ENCODE measurements around the gene ATRN. TPM values are rescaled to one million over a fixed set of nuclear protein-coding genes. Genes with fewer than 3 reads are reported as not detected.

Gene ATRN
- total and polyA plus RNA-seq, 2 donors (not counting 3 experiments of a cell fraction or from before 2014, with no cell fraction given): 32.3 to 33.1 TPM

- Histone ChIP-seq H3K9me1 (replicated peaks; ENCODE audit: control insufficient read depth, extremely low read depth, insufficient read depth, low read length) (no peaks in the 10 kb centered on the region), H3K4me3 (replicated peaks in 1 of 3; ENCODE audit: insufficient read depth in 1 of 3, low read depth in 1 of 3, low read length in 3 of 3) (no peak overlapping the region), H3K9me3 (replicated peaks; ENCODE audit: control insufficient read depth, insufficient read depth, low read length) (no peaks in the 10 kb centered on the region), H3K36me3 (ENCODE audit: control insufficient read depth in 2 of 2, extremely low read depth in 1 of 2, insufficient read depth in 2 of 2, low read length in 2 of 2) (no peaks in the 10 kb centered on the region), H3K4me1 (ENCODE audit: control insufficient read depth, extremely low read depth, insufficient read depth, low read length) (no peaks in the 10 kb centered on the region), H3K79me2 (ENCODE audit: control insufficient read depth, insufficient read depth, low read length) (no peaks in the 10 kb centered on the region), H3K4me2 (ENCODE audit: insufficient read depth, low read length) (no peak overlapping the region), H3K9ac (replicated peaks; ENCODE audit: extremely low read depth, insufficient read depth, low read length) (no peak overlapping the region), H3K27ac (ENCODE audit: insufficient read depth, low read depth, low read length) (no peak overlapping the region), H2AFZ (ENCODE audit: low read depth, low read length) (no peak overlapping the region), H4K20me1 (replicated peaks; ENCODE audit: control insufficient read depth, extremely low read depth, insufficient read depth, low read length) (no peaks in the 10 kb centered on the region), H3K27me3 (ENCODE audit: control insufficient read depth in 2 of 2, insufficient read depth in 2 of 2, low read length in 2 of 2) (peaks cover 14 to 16% of the 10 kb centered on the region in 2 experiments)
- ChIA-PET CTCF (interaction anchor here (1.6 to 12.6 kb wide), 4 partner anchors 7 to 19 kb away, joined by 3 to 112 read pairs (median 23); no protein-coding TSS in a partner anchor), POLR2A (no interaction called here)
- FAIRE-seq (no peak), DNase-seq (ENCODE audit: low read depth, low spot score) (no peak)
- intact Hi-C loops (cut with micrococcal nuclease): no loop called here
- TF ChIP-seq POLR2AphosphoS5 (IDR thresholded peaks at IDR 0.05; ENCODE audit: insufficient read depth, low read depth, low read length) (no peak), EZH2 (IDR thresholded peaks at IDR 0.05; ENCODE audit: borderline replicate concordance, low read depth, low read length, severe bottlenecking) (no peak), FOS (IDR thresholded peaks at IDR 0.05; ENCODE audit: borderline replicate concordance, insufficient read depth, low read length) (no peak), MAX (IDR thresholded peaks at IDR 0.05; ENCODE audit: insufficient read depth, insufficient read length) (no peak), MYC (IDR thresholded peaks at IDR 0.05; ENCODE audit: low read depth, low read length) (no peak), POLR2A (IDR thresholded peaks at IDR 0.05; ENCODE audit: low read depth, low read length) (no peak), GATA2 (IDR thresholded peaks at IDR 0.05; ENCODE audit: insufficient read depth, insufficient read length, low read depth, low read length) (no peak), CTCF (IDR thresholded peaks at IDR 0.05; ENCODE audit: extremely low read depth in 1 of 2, insufficient read depth in 1 of 2, low read depth in 1 of 2, low read length in 2 of 2) (no peak), JUN (IDR thresholded peaks at IDR 0.05; ENCODE audit: borderline replicate concordance, insufficient read depth, insufficient read length, low read depth) (no peak)
- no TSS peak for BruUV-seq (replicated peaks)
- dilution Hi-C loops (cut with MboI; ENCODE audit: extremely low pct_ligation_motif_present, low sequenced_read_pairs): no loop called here
These were observed 219.2 kb downstream of the ATRN start for GRCh38 chr20:3689978-3690377.
